ENCODE results near the gene ZNF280A.

ZNF280A gene, protein sequence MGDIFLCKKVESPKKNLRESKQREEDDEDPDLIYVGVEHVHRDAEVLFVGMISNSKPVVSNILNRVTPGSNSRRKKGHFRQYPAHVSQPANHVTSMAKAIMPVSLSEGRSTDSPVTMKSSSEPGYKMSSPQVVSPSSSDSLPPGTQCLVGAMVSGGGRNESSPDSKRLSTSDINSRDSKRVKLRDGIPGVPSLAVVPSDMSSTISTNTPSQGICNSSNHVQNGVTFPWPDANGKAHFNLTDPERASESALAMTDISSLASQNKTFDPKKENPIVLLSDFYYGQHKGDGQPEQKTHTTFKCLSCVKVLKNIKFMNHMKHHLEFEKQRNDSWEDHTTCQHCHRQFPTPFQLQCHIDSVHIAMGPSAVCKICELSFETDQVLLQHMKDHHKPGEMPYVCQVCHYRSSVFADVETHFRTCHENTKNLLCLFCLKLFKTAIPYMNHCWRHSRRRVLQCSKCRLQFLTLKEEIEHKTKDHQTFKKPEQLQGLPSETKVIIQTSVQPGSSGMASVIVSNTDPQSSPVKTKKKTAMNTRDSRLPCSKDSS

DNA sequence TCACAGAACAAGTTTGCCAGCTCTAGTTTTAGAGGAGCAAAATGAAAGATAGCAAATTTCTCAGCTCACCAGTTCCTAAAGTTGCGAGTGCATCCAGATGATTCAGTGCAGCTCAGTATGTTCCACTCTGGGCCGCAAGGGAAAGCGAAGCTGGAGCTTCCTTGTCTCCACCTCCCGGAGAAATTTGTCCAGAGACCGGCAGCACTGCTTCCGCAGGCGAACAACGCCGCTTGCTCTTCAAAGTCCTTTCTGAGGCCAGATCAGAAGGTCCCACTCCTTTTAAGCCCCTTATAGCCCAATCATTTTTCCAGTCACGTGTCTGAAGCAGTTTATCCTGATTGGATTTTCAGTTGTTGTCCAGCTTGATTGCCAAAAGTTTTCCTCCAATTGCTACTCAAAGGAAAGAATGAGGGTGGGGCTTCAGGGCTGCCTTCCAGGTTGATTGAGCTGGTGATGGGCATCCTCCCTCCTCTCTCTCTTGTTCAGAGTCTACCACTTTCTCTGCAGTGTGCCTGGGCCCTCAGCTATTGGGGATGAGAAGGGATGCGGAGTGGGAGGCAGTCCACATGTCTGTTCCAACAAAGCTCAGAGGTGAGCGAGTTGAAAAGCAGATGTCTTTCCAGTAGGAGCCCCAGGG lies at the start of gene ZNF280A:
ZNF280A (minus strand) TSS at position 251 of the 637 bp plus-strand sequence. CDS start 4,640 bp downstream, outside the sequence.
- DNase-seq (ENCODE audit: low read depth in 2 of 2), result no peak

DNA sequence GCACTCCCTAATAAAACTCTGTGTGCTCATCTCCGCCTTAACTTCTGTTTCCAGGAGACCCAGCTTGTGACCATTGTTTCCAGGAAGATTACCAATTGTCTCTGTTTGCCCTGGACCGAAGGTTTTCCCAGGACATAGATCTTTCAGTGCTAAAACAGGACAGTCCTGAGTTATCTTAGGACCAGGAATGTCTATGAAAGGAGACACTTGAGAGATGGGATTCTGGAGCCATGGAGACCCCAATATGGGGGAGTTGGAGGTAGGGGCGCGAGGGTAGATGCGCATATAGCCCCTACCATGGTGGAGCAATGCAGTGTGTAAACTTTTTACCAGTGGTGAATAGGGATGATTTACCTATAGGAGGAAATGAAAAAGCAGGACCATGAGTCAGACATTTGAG lies 49.1 kb upstream of the ZNF280A start:
- no peak for DNase-seq (ENCODE audit: low read depth in 2 of 2)

DNA sequence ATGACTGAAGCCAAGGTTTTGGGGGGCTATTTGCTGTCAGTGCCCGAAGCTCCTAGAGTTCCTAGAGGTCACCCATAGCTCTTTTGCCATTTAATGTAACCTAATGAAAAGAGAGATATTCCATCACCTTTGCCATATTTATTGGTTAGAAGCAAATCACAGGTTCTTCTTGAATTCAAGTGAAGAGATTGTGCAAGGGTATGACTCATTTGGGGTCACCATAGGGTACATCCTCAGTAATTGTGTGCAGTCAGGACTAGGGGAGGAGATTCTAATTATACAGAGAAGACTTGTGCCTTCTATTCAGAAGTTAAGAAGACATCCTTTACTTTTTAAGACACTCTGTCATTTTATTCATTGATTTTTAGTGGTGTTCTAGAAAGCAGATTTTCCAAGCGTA lies 45.9 kb upstream of the ZNF280A start:
- no peak for DNase-seq (ENCODE audit: low read depth in 2 of 2)

DNA sequence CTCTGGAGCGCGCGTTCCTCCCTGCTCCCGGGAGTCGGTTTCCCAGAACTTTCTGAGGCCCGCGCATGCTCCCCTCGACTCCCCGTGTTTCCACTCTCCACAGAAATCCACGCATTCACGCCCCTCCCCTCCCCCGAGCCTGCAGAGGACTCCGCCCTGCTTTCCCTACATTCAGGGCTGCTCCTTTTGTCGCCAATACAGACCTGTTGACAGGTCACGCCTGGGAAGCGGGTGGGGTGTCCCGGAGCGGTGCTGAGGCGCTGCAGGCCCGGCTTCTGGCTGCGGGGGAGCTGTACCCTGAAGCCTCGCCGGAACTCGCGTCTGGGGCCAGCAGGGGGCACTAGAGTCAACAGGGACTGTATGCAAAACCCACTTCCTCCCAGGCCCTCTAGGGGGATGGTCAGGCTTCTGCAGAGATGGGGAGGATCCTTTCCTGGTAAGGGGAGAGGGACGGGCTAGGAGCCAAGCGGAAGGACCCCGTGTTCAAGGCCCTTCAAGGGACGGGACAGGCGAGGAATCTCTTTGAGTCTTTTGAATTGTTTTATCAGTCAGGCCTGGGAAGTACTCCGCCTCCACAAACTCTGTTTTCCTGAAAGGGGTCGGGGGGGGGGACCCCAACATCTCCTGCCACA lies 39.0 kb upstream of the ZNF280A start, which contains the start of gene PRAME:
PRAME (minus strand) TSS at position 294 of the 632 bp plus-strand sequence. CDS start 2,433 bp downstream, outside the sequence.
- peak; percentile 83 to 91 for DNase-seq (ENCODE audit: low read depth in 2 of 2)

DNA sequence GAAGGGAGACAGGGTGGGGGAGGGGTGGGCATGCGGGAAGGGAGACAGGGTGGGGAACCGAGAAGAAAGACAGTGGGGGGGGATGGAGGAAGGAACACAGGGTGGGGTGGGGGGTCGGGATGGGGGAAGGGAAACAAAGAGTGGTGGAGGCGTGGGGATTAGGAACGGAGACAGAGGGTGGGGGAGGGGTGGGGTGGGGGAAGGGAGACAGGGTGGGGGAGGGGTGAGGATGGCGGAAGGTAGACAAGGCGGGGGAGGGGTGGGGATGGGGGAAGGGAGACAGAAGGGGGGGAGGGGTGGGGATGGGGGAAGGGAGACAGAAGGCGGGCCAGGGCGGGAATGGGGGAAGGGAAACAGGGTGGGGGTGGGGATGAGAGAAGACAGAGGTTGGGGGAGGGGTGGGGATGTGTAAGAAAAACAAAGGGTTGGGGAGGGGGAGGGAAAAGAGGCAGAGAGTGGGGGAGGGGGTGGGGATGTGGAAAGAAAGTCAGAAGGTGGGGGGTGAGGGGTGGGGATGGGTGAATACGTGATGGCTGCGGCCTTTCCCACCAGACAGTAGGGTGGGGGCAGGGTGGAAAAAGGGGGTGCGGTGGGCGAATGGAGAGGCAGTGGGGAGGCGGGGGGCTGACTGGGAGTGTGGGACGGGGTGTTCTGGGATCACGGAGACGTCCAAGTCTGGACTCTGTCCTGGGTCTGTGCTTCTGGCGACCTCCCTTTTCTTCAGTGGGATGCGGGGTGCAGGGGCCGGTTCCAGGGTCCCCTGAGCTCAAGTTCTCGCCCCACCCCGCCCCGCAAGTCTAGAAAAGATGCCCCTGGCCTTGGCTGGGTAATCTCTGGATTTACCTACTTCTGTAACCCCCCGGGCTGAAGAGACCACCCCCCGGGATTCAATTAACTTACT lies 38.3 kb upstream of the ZNF280A start:
- DNase-seq (ENCODE audit: low read depth in 2 of 2), result no peak

DNA sequence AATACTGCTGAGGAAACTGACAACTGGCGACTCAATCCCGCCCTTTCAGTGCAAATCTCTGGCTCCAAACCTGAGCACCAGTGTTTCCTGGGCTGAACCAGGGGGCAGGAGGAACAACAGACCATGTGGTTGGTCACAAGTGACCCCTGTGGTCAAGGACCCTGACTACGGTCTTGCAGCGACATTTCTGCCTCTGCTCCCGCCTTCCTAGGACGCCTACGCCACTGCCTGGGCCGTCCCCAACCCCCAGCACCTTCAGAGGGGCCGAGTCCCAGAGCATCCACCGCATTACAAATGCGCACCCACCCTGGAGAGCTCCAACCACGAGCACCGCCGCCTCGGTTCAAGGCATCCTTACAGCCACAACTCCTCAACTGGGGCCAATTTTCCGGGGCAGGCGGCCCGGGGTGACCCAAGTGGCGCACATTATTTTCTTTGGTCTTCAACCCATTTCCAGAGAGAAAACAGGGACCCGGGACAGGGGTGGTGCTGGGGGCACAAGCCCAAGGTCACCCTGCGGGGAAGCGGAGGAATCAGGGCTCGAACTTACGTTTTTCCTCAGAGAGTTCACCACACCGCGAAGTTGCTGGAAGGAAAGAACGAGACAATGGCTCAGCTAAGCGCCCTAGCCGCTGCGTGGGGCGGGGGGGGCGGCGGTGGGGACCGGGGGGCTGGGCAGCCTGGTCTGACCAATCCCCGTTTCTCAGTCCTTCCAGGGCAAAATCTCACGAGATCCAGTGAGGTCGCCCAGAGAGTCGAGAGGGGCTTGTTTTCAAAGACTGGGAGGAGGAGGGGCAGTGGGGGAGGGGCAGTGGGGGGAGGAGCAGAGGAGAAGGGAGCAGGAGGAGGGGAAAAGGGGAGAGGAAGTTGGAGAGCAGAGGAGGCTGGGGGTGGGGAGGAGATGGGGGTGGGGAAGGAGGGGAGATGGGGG lies 37.2 kb upstream of the ZNF280A start:
- no peak for DNase-seq (ENCODE audit: low read depth in 2 of 2)

DNA sequence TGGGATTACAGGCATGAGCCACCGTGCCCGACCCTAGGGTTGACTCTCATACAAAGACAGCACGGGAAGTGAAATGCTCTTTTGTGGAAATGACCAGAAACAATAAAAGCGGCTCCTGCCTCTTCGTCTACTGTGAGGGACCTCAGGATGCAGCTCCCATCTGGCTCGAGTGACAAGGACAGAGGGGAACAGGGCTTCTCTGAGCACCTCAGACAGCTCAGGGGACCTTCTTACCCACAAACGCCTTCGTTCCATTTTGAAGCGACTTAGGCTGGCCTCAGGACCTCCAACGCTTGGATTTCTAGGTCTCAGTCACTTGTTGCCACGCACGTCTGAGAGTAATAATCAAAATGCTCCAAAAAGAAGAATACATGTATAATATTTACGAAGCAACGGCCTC lies 36.5 kb upstream of the ZNF280A start:
- DNase-seq (ENCODE audit: low read depth in 2 of 2), result no peak

DNA sequence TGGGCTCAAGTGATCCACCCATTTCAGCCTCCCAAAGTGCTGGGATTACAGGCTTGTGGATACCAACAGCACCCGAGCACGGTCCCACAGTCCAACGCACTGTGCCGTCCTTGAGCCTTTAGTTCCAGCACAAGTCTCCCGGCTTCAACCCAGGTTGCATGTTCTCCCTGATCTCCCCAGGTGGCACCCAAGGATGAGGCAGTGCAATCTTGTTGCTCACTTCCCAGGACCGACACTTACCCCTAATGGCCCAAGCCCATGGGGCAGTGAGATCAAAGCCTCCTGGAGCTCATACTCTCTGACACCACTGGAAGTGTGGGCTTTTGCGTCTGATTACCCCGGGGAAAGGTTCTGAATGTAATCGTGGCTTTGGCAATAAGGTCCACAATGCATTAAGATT lies 35.5 kb upstream of the ZNF280A start:
- no peak for DNase-seq (ENCODE audit: low read depth in 2 of 2)

DNA sequence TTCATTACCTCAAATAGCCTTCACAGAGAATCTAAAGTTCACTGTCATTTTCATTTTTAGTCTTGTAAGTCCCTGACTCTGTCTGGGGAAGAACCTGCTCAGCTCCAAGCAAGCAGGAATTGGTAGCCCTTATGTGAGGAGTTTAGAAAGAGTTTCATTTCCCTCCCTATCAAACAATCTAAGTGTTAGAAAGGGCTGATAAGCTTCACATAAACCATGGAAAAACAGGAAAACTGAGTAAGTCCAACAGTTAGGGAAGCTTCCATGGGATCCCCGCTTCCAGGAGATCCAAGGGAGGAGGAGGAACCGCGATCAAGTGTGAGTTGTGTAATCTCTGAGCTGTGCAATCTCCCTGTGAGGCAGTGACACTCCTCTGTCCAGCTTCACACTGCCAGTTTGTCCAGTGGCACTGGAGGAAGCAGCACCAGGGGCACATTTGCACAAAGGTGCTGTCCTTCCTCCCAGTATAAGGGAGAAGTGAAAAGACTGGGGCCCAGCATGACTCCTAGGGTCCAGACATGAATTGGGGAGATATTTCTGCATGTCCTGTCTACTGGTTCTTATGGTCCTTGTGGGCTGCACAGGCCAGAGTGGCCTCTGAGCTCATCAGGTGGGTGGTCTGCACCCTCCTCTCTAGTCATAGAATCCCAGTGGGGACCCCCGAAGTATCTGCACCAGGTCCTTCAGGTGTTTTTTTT lies 34.7 kb upstream of the ZNF280A start:
- no peak for DNase-seq (ENCODE audit: low read depth in 2 of 2)

DNA sequence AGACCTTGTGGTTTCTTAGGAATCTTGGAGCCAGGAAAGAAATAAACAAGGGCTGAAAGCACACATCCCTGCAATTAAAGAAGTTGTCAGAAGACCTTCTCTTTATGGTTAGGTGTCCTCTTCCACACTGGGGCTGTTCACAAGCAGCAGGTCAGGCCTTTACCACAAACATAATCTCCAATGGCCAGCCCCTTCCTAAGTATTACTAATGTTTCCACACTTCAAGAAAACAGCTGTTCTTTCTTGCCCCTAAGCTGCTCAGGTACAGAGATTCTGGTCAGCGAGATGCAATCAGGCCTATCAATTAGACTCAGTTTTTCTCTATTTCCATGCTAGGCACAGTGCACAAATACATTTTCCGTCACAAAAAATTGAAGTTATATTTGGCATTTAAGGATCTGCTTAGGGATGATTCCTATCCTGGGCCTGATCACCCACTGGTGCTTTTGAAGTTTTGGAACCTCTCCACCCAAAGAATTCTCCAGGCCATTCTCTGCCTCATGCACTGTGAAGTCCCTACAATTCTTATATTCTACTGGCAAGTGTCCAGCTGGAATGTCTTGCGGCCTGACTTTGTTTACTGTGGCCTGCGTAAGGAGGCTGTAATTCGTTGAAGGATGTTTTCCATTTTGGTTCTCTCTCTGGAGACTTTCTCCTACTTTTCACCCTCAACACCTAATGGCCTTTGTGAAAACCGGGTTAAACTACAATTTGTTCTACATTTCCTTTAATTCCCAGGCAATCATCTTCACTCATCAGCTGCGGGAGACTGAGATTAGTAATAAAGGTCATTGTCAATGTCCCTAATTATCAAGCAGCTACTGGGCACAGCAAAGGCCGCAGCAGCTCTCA lies 33.9 kb upstream of the ZNF280A start:
- DNase-seq (ENCODE audit: low read depth in 2 of 2), result no peak

DNA sequence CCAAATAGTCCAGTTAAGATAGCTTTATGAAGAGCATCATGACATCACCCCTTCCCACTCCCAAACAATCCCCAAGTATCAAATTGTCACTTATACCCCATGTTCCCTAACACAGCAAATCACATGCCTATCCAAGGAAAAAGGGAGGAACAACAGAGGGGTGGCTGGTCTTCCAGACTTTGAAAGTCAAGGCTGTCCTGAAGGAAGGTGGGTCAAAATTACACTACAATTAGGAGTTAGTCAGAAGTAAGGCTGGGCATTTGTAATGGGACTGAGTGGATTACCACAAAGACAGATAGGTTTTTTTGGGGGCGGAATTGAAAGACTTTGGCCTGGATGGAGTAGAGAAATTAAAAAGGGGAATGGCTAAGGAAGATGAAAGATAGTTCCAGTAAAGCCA lies 33.1 kb upstream of the ZNF280A start:
- DNase-seq (ENCODE audit: low read depth in 2 of 2), result no peak

DNA sequence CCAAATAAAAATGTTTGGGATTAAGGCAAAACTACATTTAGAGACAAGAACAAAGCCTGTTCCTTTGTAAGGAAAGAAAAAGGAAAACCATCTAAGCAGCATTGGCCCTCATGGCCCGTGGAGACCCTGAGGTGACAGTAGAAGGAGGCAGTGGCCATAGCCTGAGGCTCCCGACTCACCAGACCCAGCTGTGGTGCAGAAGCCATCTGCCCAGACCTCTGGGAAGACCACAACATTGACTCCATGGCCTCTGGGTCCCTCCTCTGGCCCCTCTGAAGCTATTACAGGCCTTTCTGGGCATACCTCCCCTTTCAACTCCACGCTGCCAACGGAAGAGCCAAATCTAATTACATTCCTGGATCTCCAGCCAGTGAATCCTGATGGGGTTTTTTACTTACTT lies 32.6 kb upstream of the ZNF280A start:
- DNase-seq (ENCODE audit: low read depth in 2 of 2), result no peak

DNA sequence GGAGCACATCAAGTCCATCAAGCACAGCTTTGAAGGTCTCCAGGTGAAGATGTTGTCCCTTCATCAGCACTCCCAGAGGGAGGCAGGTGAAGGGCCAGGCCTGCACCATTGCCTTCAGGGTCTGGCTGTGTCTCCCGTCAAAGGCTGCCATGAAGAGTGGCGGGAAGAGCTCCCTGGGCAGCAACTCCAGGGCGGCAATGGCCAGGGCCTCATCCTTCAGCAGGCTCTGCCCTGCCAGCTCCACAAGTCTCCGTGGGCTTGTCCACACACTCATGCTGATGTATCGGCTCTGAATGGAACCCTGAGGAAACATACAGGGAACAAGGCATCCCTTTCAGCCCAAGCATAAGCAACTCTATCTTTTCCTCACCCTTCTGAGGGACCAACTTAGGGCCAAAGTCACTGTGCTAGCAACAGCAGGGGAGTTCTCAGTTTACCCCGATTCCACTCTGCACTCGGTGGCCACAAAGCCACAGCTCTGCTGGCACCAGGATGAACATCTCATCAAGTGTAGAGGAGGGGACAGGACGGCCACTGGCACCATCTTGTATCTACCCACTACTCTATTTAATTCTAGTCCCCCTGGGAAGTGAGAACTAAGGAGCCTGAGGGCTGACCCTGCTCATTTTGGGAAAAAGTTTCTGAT lies 30.8 kb upstream of the ZNF280A start:
- DNase-seq (ENCODE audit: low read depth in 2 of 2), result no peak

DNA sequence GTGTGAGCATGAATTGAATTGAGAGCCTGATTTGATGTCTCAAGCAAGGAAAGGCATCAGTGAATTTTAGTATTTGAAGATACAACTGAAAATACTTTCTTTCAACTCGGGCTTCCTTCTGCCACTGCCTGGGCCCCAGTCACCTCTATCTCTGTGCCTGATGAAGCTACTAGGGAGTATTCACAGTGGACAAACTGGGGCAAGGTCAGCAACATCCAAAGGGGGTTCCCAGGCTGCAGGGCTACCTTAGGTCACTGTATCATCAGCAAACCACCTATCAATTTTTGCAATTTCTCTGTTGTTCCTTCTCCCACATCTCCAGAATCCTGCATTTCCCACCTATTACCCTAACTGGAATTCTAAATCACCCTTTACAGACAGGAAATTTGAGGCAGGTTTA lies 28.8 kb upstream of the ZNF280A start:
- DNase-seq (ENCODE audit: low read depth in 2 of 2), result no peak

DNA sequence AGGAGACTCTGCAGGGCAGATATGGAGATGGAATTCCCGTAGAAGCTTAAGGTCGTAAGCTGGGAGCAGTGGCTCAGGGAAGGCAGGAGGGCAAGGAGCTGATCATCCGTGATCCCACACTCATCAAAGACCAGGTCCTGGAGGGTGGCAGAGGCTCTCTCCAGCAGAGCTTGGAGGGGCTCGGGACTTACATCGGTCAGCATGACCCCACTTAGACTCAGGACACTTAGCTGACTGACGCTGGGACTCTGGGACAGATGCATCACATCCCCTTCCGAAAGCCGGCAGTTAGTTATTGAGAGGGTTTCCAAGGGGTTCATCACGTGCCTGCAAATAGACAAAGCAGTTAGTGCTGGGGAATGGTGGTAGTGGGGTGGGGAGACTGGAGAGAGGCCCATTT lies 28.2 kb upstream of the ZNF280A start:
- DNase-seq (ENCODE audit: low read depth in 2 of 2), result no peak

DNA sequence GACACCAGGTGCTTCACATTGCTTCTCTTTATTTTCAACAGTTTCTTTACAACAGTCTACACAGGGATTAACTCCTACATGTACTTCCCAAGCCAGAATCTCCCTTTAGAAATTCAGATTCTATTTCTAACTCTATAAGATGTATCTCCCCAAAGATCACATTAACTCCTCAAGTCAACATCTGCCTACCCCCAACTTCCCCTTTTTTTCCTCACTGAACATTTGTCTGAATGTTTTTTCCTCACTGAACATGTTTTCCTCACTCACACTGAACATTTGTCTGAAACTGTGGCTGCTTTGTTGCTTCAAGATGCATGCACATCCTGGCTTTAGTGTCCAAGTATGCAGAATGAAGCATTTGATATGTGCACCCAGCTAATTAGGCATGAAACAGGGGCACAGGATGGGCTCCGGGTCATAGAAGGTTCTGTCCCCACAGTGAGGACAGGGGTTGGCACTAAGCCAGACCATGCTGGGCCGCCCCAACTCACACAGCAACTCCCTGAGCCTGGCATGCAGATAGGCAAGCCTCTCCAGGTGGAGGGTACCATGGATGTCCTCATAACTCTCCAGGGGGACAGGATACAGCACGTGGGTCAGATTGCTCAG lies 27.7 kb upstream of the ZNF280A start:
- DNase-seq (ENCODE audit: low read depth in 2 of 2), result no peak

DNA sequence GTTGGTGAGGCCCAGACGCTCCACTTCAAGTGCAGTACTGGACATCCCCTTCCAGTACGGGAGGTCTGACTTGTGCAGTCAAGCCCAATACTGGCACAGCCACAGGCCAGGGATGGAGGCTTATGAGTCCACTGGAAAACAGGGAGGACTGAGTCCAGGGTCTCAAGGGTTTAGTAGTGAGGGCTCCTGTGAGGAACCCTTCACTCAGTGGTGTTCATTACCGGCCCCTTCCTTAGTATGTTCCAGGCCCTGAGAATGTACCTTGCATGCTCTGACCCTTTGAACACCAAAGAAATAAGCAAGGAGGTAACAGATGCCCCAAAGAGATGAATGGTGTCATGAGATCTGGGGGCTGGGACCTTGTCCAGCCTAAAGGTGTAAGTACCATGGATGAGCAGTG lies 27.2 kb upstream of the ZNF280A start:
- DNase-seq (ENCODE audit: low read depth in 2 of 2), result no peak

DNA sequence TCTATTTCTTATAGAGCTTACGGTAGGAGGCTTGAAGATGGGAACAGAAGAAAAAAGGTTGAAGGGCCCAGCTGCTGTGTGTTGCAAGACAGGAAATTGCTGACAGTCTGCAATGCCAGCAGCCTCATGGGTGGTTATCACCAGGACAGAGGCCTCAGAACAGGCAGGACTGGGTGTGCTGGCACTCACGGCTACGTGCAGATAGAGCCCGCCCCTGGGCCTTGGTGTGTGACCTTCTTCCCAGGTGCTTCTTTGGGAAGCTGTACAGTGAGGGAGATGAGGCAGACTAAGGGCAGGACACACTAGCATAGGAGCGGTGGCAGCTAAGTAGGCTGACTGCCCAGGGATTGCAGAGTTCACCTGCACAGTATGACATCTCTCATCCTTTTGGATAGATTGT lies 26.4 kb upstream of the ZNF280A start:
- no peak for DNase-seq (ENCODE audit: low read depth in 2 of 2)
